Endothelial cell of umbilical vein (primary cell): ENCODE data around the gene AASDH. TPM values are rescaled to one million over a fixed set of nuclear protein-coding genes. Genes with fewer than 3 reads are reported as not detected.

Source experiments
- BruUV-seq: library from RNA; stranded (reverse); fragments of 400-500 nt; replicated peaks from 2 replicates; lab custom pipeline; 2021; lab: Mats Ljungman, UMichigan
- CTCF ChIA-PET: fragments of 300-600, 350-600 bp; sonication (Branson Sonifier 250); formaldehyde crosslinking; loops from one replicate; lab custom pipeline; 2021; ENCODE audit warnings: antibody characterized with exemption, inconsistent platforms; lab: Charles Lee
- POLR2A ChIA-PET: fragments of 300-600, 350-600 bp; sonication (Branson Sonifier 250); formaldehyde crosslinking; loops from one replicate; lab custom pipeline; 2021; ENCODE audit warnings: antibody characterized with exemption, inconsistent platforms; lab: Charles Lee
- DNase-seq: peaks from one replicate; pipeline ENCODE4 v3.0.0-alpha.2; 2011; ENCODE audit warnings: low read depth, low spot score
- FAIRE-seq: peaks from 2 replicates; lab custom pipeline; 2011; peaks lifted over from hg19 to GRCh38; lab: Jason Lieb, UNC
- H2AFZ ChIP-seq: 2 replicates; pipeline ENCODE4 v1.6.0; 2012; ENCODE audit warnings: low read depth, low read length, control low read depth, inconsistent platforms
- H3K27ac ChIP-seq: 2 replicates; pipeline ENCODE4 v1.5.1; 2011; ENCODE audit warnings: low read depth, mild to moderate bottlenecking, control low read depth, low read length, moderate library complexity; ENCODE audit not compliant: insufficient read depth
- H3K27me3 ChIP-seq, 2 experiments: 2 replicates each; pipeline versions ENCODE4 v1.6.0 to v1.6.1; 2011; ENCODE audit warnings: low read length in 2 of 2, mixed read lengths in 1 of 2; ENCODE audit not compliant: control insufficient read depth in 2 of 2, insufficient read depth in 2 of 2
- H3K36me3 ChIP-seq, 2 experiments: 2 replicates in 1 of 2; 3 replicates in 1 of 2; pipeline ENCODE4 v1.5.1; 2011; ENCODE audit warnings: low read length in 2 of 2, mild to moderate bottlenecking in 1 of 2, moderate library complexity in 1 of 2; ENCODE audit not compliant: control insufficient read depth in 2 of 2, insufficient read depth in 2 of 2; ENCODE audit errors: extremely low read depth in 1 of 2
- H3K4me1 ChIP-seq: 3 replicates; pipeline ENCODE4 v1.5.1; 2011; ENCODE audit warnings: mild to moderate bottlenecking, low read length; ENCODE audit not compliant: control insufficient read depth, insufficient read depth; ENCODE audit errors: extremely low read depth
- H3K4me2 ChIP-seq: 2 replicates; pipeline ENCODE4 v1.6.1; 2011; ENCODE audit warnings: low read length, control low read depth, mixed read lengths; ENCODE audit not compliant: insufficient read depth
- H3K4me3 ChIP-seq, 3 experiments: fragments of 200-600 bp in 1 of 3; sonication (generic), shearing (Covaris generic) in 1 of 3; replicated peaks in 1 of 3; 2 replicates each; pipeline ENCODE4 v1.5.1; 2011 to 2016; ENCODE audit warnings: control low read depth in 3 of 3, low read length in 3 of 3, mild to moderate bottlenecking in 2 of 3, inconsistent platforms in 1 of 3, low read depth in 1 of 3, moderate library complexity in 1 of 3; ENCODE audit not compliant: insufficient read depth in 1 of 3
- H3K79me2 ChIP-seq: 2 replicates; pipeline ENCODE4 v1.6.0; 2012; ENCODE audit warnings: low read length, inconsistent platforms; ENCODE audit not compliant: control insufficient read depth, insufficient read depth
- H3K9ac ChIP-seq: replicated peaks from 2 replicates; pipeline ENCODE3; 2011; ENCODE audit warnings: low read length, control low read depth; ENCODE audit not compliant: insufficient read depth; ENCODE audit errors: extremely low read depth
- H3K9me1 ChIP-seq: replicated peaks from 3 replicates; pipeline ENCODE4 v1.6.0; 2011; ENCODE audit warnings: mild to moderate bottlenecking, low read length; ENCODE audit not compliant: control insufficient read depth, insufficient read depth; ENCODE audit errors: extremely low read depth
- H3K9me3 ChIP-seq: replicated peaks from 2 replicates; pipeline ENCODE4 v1.5.1; 2012; ENCODE audit warnings: low read length, inconsistent platforms; ENCODE audit not compliant: control insufficient read depth, insufficient read depth
- H4K20me1 ChIP-seq: replicated peaks from 2 replicates; pipeline ENCODE3; 2011; ENCODE audit warnings: mild to moderate bottlenecking, low read length; ENCODE audit not compliant: control insufficient read depth, insufficient read depth; ENCODE audit errors: extremely low read depth
- CTCF ChIP-seq, 2 donors: IDR thresholded peaks; 1 replicate in 1 of 2; 2 replicates in 1 of 2; pipeline ENCODE4 v1.5.1; 2011; ENCODE audit warnings: low read length in 2 of 2, mild to moderate bottlenecking in 2 of 2, moderate library complexity in 2 of 2, control low read depth in 1 of 2, inconsistent platforms in 1 of 2, low read depth in 1 of 2; ENCODE audit not compliant: insufficient read depth in 1 of 2; ENCODE audit errors: extremely low read depth in 1 of 2
- EZH2 ChIP-seq: IDR thresholded peaks from 2 replicates; pipeline ENCODE4 v1.6.1; 2012; ENCODE audit warnings: borderline replicate concordance, low read depth, mild to moderate bottlenecking, moderate library complexity, low read length, inconsistent platforms; ENCODE audit not compliant: severe bottlenecking
- FOS ChIP-seq: IDR thresholded peaks from 2 replicates; pipeline ENCODE4 v1.6.1; 2011; ENCODE audit warnings: mild to moderate bottlenecking, low read length, moderate library complexity, borderline replicate concordance; ENCODE audit not compliant: insufficient read depth
- GATA2 ChIP-seq: IDR thresholded peaks from 2 replicates; pipeline ENCODE4 v1.7.0; 2011; ENCODE audit warnings: low read depth, mild to moderate bottlenecking, moderate library complexity, mixed read lengths, low read length; ENCODE audit not compliant: insufficient read length, insufficient read depth
- JUN ChIP-seq: IDR thresholded peaks from 2 replicates; pipeline ENCODE4 v1.6.1; 2011; ENCODE audit warnings: borderline replicate concordance, low read depth; ENCODE audit not compliant: insufficient read length, insufficient read depth
- MYC ChIP-seq: IDR thresholded peaks from one replicate; pipeline ENCODE4 v1.6.1; 2011; ENCODE audit warnings: mild to moderate bottlenecking, low read depth, low read length
- POLR2A ChIP-seq: IDR thresholded peaks from 2 replicates; pipeline ENCODE4 v1.6.1; 2012; ENCODE audit warnings: low read depth, mild to moderate bottlenecking, control low read depth, low read length
- POLR2AphosphoS5 ChIP-seq: IDR thresholded peaks from 2 replicates; pipeline ENCODE4 v1.6.1; 2012; ENCODE audit warnings: low read depth, mild to moderate bottlenecking, control low read depth, low read length, moderate library complexity; ENCODE audit not compliant: insufficient read depth
- dilution Hi-C: fragments of 300-500 bp; cut with MboI; formaldehyde crosslinking; loops from one replicate; pipeline ENCODE4 v1.15.0; 2019; ENCODE audit warnings: low sequenced_read_pairs; ENCODE audit not compliant: extremely low pct_ligation_motif_present
- intact Hi-C: fragments of 100-400 bp; cut with micrococcal nuclease; formaldehyde crosslinking; loops from one replicate; pipeline ENCODE4 v1.10.0; 2022
- polyA plus RNA-seq, 4 experiments: library from polyadenylated mRNA; depleted of rRNA in 3 of 4; stranded (reverse) in 3 of 4; unstranded in 1 of 4; fragments of >200 nt; gene quantifications; 2 replicates each; pipeline versions ENCODE4 v1.2.1 to v1.2.3, GENCODE V29; 2011 to 2012; ENCODE audit warnings: missing spikeins in 1 of 4
- total RNA-seq: library from RNA; stranded (reverse); gene quantifications from 2 replicates; pipeline ENCODE4 v1.2.3, GENCODE V29; 2021
- TF ChIP-seq, protein P1 (sequence below): IDR thresholded peaks from 2 replicates; pipeline ENCODE4 v1.6.1; 2011; ENCODE audit not compliant: insufficient read depth, insufficient read length

Gene AASDH
- total and polyA plus RNA-seq, 2 donors (not counting 3 experiments of a cell fraction or from before 2014, with no cell fraction given): 4.2 to 9.5 TPM

- ChIA-PET POLR2A (no interaction called here), CTCF (interaction anchor here (3.5 kb wide), 1 partner anchor 8 kb away, joined by 27 read pairs; no protein-coding TSS in a partner anchor)
- Histone ChIP-seq H3K36me3 (no peaks in the 10 kb centered on the region), H3K27me3 (no peaks in the 10 kb centered on the region), H3K4me2 (peak overlapping the region; percentile 90), H4K20me1 (no peaks in the 10 kb centered on the region), H3K4me3 (no peak overlapping the region), H3K9me3 (no peaks in the 10 kb centered on the region), H3K27ac (no peak overlapping the region), H3K9ac (no peak overlapping the region), H3K79me2 (peaks cover 85% of the 10 kb centered on the region), H3K4me1 (peaks cover 24% of the 10 kb centered on the region), H2AFZ (no peak overlapping the region), H3K9me1 (peaks cover 6% of the 10 kb centered on the region)
- dilution Hi-C loops (no loop called here), intact Hi-C loops (loop anchor here (10.0 kb wide), 1 partner anchor 488 kb away; the partner anchor contains the start of gene CEP135)
- BruUV-seq: no TSS peak
- no peak for TF ChIP-seq CTCF (IDR thresholded peaks at IDR 0.05; ENCODE audit: extremely low read depth in 1 of 2, insufficient read depth in 1 of 2, low read depth in 1 of 2, low read length in 2 of 2)
- TF ChIP-seq FOS: no peak
- no peak for TF ChIP-seq EZH2
- TF ChIP-seq GATA2: no peak
- TF ChIP-seq, protein P1, sequence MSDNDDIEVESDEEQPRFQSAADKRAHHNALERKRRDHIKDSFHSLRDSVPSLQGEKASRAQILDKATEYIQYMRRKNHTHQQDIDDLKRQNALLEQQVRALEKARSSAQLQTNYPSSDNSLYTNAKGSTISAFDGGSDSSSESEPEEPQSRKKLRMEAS: no peak
- TF ChIP-seq JUN: no peak
- no peak for TF ChIP-seq POLR2AphosphoS5
- no peak for TF ChIP-seq POLR2A
- no peak for TF ChIP-seq MYC
- no peak for DNase-seq
- no peak for FAIRE-seq
Observed at GRCh38 chr4:56433280-56433679, 46.0 kb upstream of the AASDH start.
